Measurements from ENCODE around the gene ATP8B4. TPM values are rescaled to one million over a fixed set of nuclear protein-coding genes. Genes with fewer than 3 reads are reported as not detected.

ATP8B4 gene
- total RNA-seq, 1 donor: 0.99 TPM

DNA sequence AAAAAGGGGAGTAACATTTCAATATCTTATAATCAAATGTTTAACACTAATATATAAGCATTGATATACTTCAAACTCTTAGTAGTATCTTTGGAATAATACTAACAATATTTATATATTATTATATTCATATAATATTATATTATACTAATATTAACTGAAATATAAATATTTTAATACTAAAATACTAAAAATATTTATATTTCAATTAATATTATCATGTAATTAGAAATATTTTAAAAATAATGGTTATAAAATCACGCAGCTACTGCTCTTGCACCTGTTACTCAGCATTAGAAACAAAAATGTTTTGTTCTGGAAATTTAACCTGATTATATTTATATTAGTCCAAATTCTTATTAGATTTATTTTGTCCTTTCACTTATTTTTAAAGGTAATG is 12.6 kb upstream of the ATP8B4 start:
- no peak overlapping the region for H3K4me3 ChIP-seq (ENCODE audit: low read depth, low read length)
- TF ChIP-seq, protein P1, sequence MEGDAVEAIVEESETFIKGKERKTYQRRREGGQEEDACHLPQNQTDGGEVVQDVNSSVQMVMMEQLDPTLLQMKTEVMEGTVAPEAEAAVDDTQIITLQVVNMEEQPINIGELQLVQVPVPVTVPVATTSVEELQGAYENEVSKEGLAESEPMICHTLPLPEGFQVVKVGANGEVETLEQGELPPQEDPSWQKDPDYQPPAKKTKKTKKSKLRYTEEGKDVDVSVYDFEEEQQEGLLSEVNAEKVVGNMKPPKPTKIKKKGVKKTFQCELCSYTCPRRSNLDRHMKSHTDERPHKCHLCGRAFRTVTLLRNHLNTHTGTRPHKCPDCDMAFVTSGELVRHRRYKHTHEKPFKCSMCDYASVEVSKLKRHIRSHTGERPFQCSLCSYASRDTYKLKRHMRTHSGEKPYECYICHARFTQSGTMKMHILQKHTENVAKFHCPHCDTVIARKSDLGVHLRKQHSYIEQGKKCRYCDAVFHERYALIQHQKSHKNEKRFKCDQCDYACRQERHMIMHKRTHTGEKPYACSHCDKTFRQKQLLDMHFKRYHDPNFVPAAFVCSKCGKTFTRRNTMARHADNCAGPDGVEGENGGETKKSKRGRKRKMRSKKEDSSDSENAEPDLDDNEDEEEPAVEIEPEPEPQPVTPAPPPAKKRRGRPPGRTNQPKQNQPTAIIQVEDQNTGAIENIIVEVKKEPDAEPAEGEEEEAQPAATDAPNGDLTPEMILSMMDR (IDR thresholded peaks at IDR 0.05; ENCODE audit: insufficient read depth, low read length): no peak
- no peak for DNase-seq (ENCODE audit: low read depth)

DNA sequence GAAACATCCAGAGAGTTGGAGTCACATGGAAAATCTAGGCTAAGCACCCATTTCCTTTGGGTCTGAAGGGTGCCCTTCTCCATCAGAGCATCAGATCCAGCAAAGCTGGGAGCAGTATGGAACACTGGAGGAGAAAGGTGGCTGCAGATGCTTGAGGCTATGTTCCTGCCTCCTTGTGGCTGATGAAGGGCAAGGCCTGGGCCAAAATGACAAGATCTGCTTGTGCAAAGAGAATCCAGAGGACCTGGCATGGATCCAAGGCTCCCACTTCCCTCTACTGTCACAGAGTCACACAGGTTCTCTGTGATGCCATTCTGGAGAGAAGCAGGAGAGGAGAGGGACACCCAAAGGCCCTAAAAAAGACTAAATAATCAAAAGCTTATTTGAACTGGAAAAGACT is 9.2 kb upstream of the ATP8B4 start:
- no peak overlapping the region for H3K4me3 ChIP-seq (ENCODE audit: low read depth, low read length)
- TF ChIP-seq, protein P1 (IDR thresholded peaks at IDR 0.05; ENCODE audit: insufficient read depth, low read length): no peak
- no peak for DNase-seq (ENCODE audit: low read depth)

DNA sequence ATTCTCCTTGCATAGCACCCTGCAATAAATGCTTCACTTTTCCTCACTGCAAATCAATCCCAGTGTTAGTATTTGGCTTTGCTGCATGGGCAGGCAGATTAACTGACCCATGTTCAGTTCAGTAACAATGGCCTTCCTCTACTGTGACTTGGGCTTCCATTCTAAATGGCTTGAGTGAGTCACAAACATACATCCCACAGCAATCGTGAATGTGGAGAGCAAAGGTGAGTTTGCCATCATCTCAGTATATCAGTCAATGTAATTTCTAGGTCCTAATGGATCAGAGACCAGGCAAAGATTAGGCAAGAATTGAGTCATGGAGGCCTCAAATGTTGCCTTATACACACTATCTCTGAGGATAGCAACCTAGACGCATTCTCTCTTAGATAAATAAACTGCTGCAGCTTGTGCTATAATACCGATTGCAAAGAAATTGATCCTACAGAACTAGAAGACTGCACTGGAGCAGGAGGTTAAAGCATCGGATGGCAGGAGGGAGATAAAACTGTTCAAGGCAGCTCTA is 8.3 kb upstream of the ATP8B4 start:
- TF ChIP-seq, protein P1 (IDR thresholded peaks at IDR 0.05; ENCODE audit: insufficient read depth, low read length): no peak
- H3K4me3 ChIP-seq (ENCODE audit: low read depth, low read length): no peak overlapping the region
- no peak for DNase-seq (ENCODE audit: low read depth)

DNA sequence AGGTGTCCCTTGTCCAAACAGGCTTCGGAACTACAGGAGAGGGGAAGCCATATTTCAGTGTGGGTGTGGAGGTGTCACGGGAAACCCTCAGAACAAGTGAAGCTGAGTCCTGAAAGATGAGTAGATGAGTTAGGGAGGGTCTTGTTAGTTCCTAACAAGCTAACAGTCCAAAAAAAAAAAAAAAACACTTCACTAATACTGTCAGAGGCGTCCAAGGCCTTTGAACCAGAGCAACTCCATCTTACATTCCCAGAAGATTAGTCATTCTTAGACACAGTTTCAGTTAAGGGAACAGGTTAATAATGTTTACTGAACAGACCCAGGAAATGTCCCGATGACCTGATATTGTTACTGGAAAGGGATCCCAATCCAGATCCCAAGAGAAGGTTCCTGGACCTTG is 7.0 kb upstream of the ATP8B4 start:
- DNase-seq (ENCODE audit: low read depth): no peak

DNA sequence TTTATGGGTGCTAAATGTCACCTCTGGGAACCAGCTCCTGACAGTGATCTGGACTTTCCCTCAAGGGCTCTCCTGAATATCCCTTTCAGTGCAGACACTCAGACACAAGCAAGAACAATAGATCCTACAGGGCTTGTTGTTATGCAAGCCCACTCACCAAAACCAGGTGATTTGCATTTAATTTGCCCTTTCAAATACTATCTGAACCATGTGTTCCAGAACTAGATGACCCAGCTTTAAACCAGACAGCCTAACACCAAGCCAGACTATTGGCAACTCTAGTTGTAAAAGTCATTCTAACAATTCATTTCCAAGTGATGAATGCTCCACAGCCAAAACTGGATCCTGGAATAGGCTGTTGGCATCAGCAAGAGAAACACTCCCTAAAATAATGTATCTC is 5.6 kb upstream of the ATP8B4 start:
- TF ChIP-seq, protein P1 (IDR thresholded peaks at IDR 0.05; ENCODE audit: insufficient read depth, low read length): no peak
- no peak overlapping the region for H3K4me3 ChIP-seq (ENCODE audit: low read depth, low read length)

More for the DNA sequence above, 7.0 kb upstream of the ATP8B4 start:
- no peak overlapping the region for H3K4me3 ChIP-seq (ENCODE audit: low read depth, low read length)
- TF ChIP-seq, protein P1 (IDR thresholded peaks at IDR 0.05; ENCODE audit: insufficient read depth, low read length): no peak

DNA sequence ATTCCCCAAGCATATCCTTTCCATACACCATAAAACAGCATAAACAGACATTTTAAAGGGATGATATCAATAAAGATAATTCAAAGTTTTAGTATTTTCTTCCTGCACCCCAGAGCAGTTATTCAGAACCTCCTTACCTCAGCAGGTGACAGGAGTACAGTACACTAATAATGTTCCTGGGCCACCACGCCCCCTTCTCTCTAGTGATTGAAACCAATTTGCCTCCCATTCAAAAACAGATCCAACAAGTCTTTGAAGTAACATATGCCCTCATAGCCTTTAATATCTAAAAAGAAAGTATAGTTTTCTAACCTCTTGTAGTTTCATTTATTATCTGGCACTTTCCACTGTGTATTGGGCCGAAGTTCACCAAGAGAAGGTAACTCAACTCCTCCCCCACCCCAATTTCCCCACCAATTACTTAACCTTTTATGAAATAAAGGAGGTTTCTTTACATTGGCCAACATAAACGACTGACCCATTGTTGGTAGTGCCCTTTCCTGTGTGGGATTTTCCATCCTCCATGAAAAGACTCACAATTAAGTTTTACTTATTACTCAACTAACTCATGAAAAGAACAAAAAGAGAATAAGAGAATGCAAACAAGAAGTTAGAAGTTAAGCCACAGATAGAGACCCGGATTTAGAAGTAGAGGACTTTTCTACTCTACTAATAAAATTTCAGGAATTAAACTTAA is 5.0 kb upstream of the ATP8B4 start:
- DNase-seq (ENCODE audit: low read depth): no peak
- H3K4me3 ChIP-seq (ENCODE audit: low read depth, low read length): no peak overlapping the region
- TF ChIP-seq, protein P1 (IDR thresholded peaks at IDR 0.05; ENCODE audit: insufficient read depth, low read length): no peak

More for the DNA sequence above, 5.6 kb upstream of the ATP8B4 start:
- no peak for DNase-seq (ENCODE audit: low read depth)
